HUES6 (cell line): ENCODE data around the gene NFAT5.
A peak's percentile ranks its signal among the peaks of the same experiment; 100 is the strongest.

ENCODE experiments used
- H3K27ac ChIP-seq: 2 replicates; pipeline ENCODE4 v1.7.0; 2013; ENCODE audit warnings: low read depth, mild to moderate bottlenecking, low read length, inconsistent platforms
- H3K27me3 ChIP-seq: 2 replicates; pipeline ENCODE4 v1.6.1; 2013; ENCODE audit warnings: low read length; ENCODE audit not compliant: control insufficient read depth, insufficient read depth
- H3K36me3 ChIP-seq: 2 replicates; pipeline ENCODE4 v1.6.1; 2013; ENCODE audit warnings: low read length; ENCODE audit not compliant: control insufficient read depth, insufficient read depth
- H3K4me1 ChIP-seq: 2 replicates; pipeline ENCODE4 v1.6.1; 2013; ENCODE audit warnings: low read length; ENCODE audit not compliant: control insufficient read depth, insufficient read depth
- H3K4me3 ChIP-seq: 2 replicates; pipeline ENCODE4 v1.5.1; 2013; ENCODE audit warnings: low read depth, low read length
- H3K9ac ChIP-seq: one replicate; pipeline ENCODE4 v1.6.1; 2013; ENCODE audit warnings: mild to moderate bottlenecking, low read length
- H3K9me3 ChIP-seq: 2 replicates; pipeline ENCODE4 v1.6.1; 2013; ENCODE audit warnings: low read depth, low read length; ENCODE audit not compliant: control insufficient read depth, insufficient read depth

NFAT5 gene

GRCh38 chr16:69745959-69746358 is 180.2 kb downstream of the NFAT5 start:
- Histone ChIP-seq H3K4me1 (no peaks in the 10 kb centered on the region), H3K9me3 (no peaks in the 10 kb centered on the region), H3K4me3 (no peak overlapping the region), H3K36me3 (peaks cover 97% of the 10 kb centered on the region), H3K27ac (no peak overlapping the region), H3K9ac (no peak overlapping the region), H3K27me3 (no peaks in the 10 kb centered on the region)

GRCh38 chr16:69747115-69747514 is 181.3 kb downstream of the NFAT5 start:
- Histone ChIP-seq H3K4me1 (no peaks in the 10 kb centered on the region), H3K36me3 (peaks cover 96% of the 10 kb centered on the region), H3K27me3 (no peaks in the 10 kb centered on the region), H3K9me3 (no peaks in the 10 kb centered on the region), H3K9ac (no peak overlapping the region), H3K4me3 (no peak overlapping the region), H3K27ac (no peak overlapping the region)

GRCh38 chr16:69748694-69749345 is 183.1 kb downstream of the NFAT5 start:
- Histone ChIP-seq H3K9me3 (no peaks in the 10 kb centered on the region), H3K36me3 (peaks cover 89% of the 10 kb centered on the region), H3K9ac (no peak overlapping the region), H3K4me3 (no peak overlapping the region), H3K27me3 (no peaks in the 10 kb centered on the region), H3K27ac (no peak overlapping the region), H3K4me1 (no peaks in the 10 kb centered on the region)

GRCh38 chr16:69754143-69754468 is 188.3 kb downstream of the NFAT5 start:
- Histone ChIP-seq H3K4me1 (no peaks in the 10 kb centered on the region), H3K9me3 (no peaks in the 10 kb centered on the region), H3K4me3 (peak overlapping the region; percentile 97), H3K36me3 (peaks cover 39% of the 10 kb centered on the region), H3K27me3 (no peaks in the 10 kb centered on the region), H3K9ac (peak overlapping the region; percentile 96), H3K27ac (peak overlapping the region; percentile 89)
